ENCODE data around the gene PHC1.

DNA sequence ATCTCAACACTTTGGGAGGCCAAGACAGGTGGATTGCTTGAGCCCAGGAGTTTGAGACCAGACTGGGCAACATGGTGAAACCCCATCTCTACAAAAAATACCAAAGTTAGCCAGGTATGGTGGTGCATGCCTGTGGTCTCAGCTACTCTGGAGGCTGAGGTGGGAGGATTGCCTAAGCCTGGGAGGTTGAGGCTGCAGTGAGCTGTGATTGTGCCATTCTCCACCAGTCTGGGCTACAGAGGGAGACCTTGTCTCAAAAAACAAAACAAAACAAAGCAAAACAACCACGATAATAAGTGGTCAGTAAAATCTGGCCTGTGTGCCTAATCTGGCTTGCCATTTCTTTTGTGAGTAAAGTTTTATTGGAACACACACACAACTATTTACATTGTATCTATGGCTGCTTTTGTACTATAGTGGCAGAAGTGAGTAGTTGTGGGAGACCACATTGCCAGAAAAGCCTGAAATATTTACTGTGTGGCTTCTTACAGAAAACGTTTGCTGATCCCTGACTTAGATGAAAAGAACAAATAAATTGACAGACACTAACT is 55.6 kb downstream of the PHC1 start:
- TF ChIP-seq CTCF (IDR thresholded peaks at IDR 0.05) (no peak), POLR2A (IDR thresholded peaks at IDR 0.05) (no peak)

Measured in heart left ventricle (tissue), 13 donors.